ENCODE data around the gene IMMP2L. TPM values are rescaled to one million over a fixed set of nuclear protein-coding genes. Genes with fewer than 3 reads are reported as not detected.
"Not testable (repeated sequence)": the region's sequence is repeated elsewhere in the genome, so short reads cannot be mapped to it uniquely, and the experiment has no call there.

The IMMP2L gene
- total RNA-seq, 3 donors from 2014 or later (not counting 1 experiment from before 2014, with no cell fraction given), result 6.9 to 9.2 (median 8.7) TPM

GRCh38 chr7:111074748-111075146 is 487.5 kb downstream of the IMMP2L start:
- Mint-ChIP-seq H3K27ac (no peak overlapping the region), H3K36me3 (no peaks in the 10 kb centered on the region), H3K9me3 (peaks cover 5 to 6% of the 10 kb centered on the region in 2 donors), H3K4me1 (no peaks in the 10 kb centered on the region), H3K4me3 (no peak overlapping the region), H3K27me3 (ENCODE audit: low read depth in 2 of 2) (no peaks in the 10 kb centered on the region)
- H3K36me3 ChIP-seq (ENCODE audit: control insufficient read depth, insufficient read depth, low read length), result no peaks in the 10 kb centered on the region
- no peak for TF ChIP-seq CTCF (IDR thresholded peaks at IDR 0.05)
- H3K4me3 ChIP-seq (ENCODE audit: low read length), result no peak overlapping the region
- intact Hi-C loops (cut with micrococcal nuclease), result no loop called here
- no peaks in the 10 kb centered on the region for H3K9me3 ChIP-seq (ENCODE audit: control insufficient read depth, insufficient read depth, low read length)
- WGBS (ENCODE audit: insufficient coverage), result 65% methylated on average over 6 of the region's 6 CpGs
- H3K27me3 ChIP-seq (ENCODE audit: control insufficient read depth, insufficient read depth, low read length), result no peaks in the 10 kb centered on the region
- DNase-seq (no peak), ATAC-seq (no peak)
- H3K27ac ChIP-seq (ENCODE audit: low read length), result no peak overlapping the region
- no peaks in the 10 kb centered on the region for H3K4me1 ChIP-seq (ENCODE audit: control insufficient read depth, insufficient read depth, low read length)

GRCh38 chr7:111074071-111074747 is 488.1 kb downstream of the IMMP2L start:
- Histone ChIP-seq H3K27me3 (ENCODE audit: control insufficient read depth, insufficient read depth, low read length) (no peaks in the 10 kb centered on the region), H3K4me1 (ENCODE audit: control insufficient read depth, insufficient read depth, low read length) (no peaks in the 10 kb centered on the region), H3K27ac (ENCODE audit: low read length) (no peak overlapping the region), H3K36me3 (ENCODE audit: control insufficient read depth, insufficient read depth, low read length) (no peaks in the 10 kb centered on the region), H3K9me3 (ENCODE audit: control insufficient read depth, insufficient read depth, low read length) (no peaks in the 10 kb centered on the region), H3K4me3 (ENCODE audit: low read length) (no peak overlapping the region)
- TF ChIP-seq CTCF (IDR thresholded peaks at IDR 0.05), result no peak
- no peaks in the 10 kb centered on the region for H3K4me1 Mint-ChIP-seq
- intact Hi-C loops (cut with micrococcal nuclease), result no loop called here
- H3K36me3 Mint-ChIP-seq, result no peaks in the 10 kb centered on the region
- H3K27ac Mint-ChIP-seq, result no peak overlapping the region
- H3K27me3 Mint-ChIP-seq (ENCODE audit: low read depth in 2 of 2), result no peaks in the 10 kb centered on the region
- 17% methylated on average over 2 of the region's 3 CpGs for WGBS (ENCODE audit: insufficient coverage)
- H3K4me3 Mint-ChIP-seq, result no peak overlapping the region
- DNase-seq (no peak), ATAC-seq (no peak)
- peaks cover 5 to 6% of the 10 kb centered on the region in 2 donors for H3K9me3 Mint-ChIP-seq

GRCh38 chr7:111072658-111073057 is 489.6 kb downstream of the IMMP2L start:
- DNase-seq; H3K9me3 Mint-ChIP-seq; H3K27ac Mint-ChIP-seq; H3K27me3 ChIP-seq (ENCODE audit: control insufficient read depth, insufficient read depth, low read length); H3K4me3 ChIP-seq (ENCODE audit: low read length); H3K36me3 Mint-ChIP-seq; ATAC-seq; H3K9me3 ChIP-seq (ENCODE audit: control insufficient read depth, insufficient read depth, low read length); H3K27me3 Mint-ChIP-seq (ENCODE audit: low read depth in 2 of 2); H3K4me1 Mint-ChIP-seq; H3K4me3 Mint-ChIP-seq; intact Hi-C loops (cut with micrococcal nuclease); H3K4me1 ChIP-seq (ENCODE audit: control insufficient read depth, insufficient read depth, low read length); H3K36me3 ChIP-seq (ENCODE audit: control insufficient read depth, insufficient read depth, low read length); H3K27ac ChIP-seq (ENCODE audit: low read length): not testable (repeated sequence)
- 97% methylated on average over 9 of the region's 9 CpGs for WGBS (ENCODE audit: insufficient coverage)

GRCh38 chr7:111071556-111071955 is 490.7 kb downstream of the IMMP2L start:
- H3K36me3 Mint-ChIP-seq, result no peaks in the 10 kb centered on the region
- Histone ChIP-seq H3K27ac (ENCODE audit: low read length) (no peak overlapping the region), H3K4me1 (ENCODE audit: control insufficient read depth, insufficient read depth, low read length) (no peaks in the 10 kb centered on the region), H3K4me3 (ENCODE audit: low read length) (no peak overlapping the region), H3K36me3 (ENCODE audit: control insufficient read depth, insufficient read depth, low read length) (no peaks in the 10 kb centered on the region), H3K27me3 (ENCODE audit: control insufficient read depth, insufficient read depth, low read length) (no peaks in the 10 kb centered on the region), H3K9me3 (ENCODE audit: control insufficient read depth, insufficient read depth, low read length) (no peaks in the 10 kb centered on the region)
- TF ChIP-seq CTCF (IDR thresholded peaks at IDR 0.05), result no peak
- DNase-seq (no peak), ATAC-seq (no peak)
- H3K9me3 Mint-ChIP-seq, result peaks cover 4 to 6% of the 10 kb centered on the region in 2 donors
- H3K4me3 Mint-ChIP-seq, result no peak overlapping the region
- no peaks in the 10 kb centered on the region for H3K4me1 Mint-ChIP-seq
- H3K27ac Mint-ChIP-seq, result no peak overlapping the region
- no peaks in the 10 kb centered on the region for H3K27me3 Mint-ChIP-seq (ENCODE audit: low read depth in 2 of 2)
- intact Hi-C loops (cut with micrococcal nuclease), result no loop called here
